OCI-LY3 (cell line): ENCODE results near the gene CDH6.

Experiments used
- H2AFZ ChIP-seq: fragments of 200-600, 300-600 bp; shearing (Covaris generic); 2 replicates; pipeline ENCODE4 v1.6.0; 2014; ENCODE audit warnings: antibody characterized with exemption, low read depth, low read length
- H3K27ac ChIP-seq: fragments of 200-600, 300-600 bp; sonication (generic); 2 replicates; pipeline ENCODE4 v1.5.1; 2014; ENCODE audit warnings: mild to moderate bottlenecking, low read length, moderate library complexity, mixed read lengths
- H3K27me3 ChIP-seq: fragments of 200-600, 300-600 bp; sonication (generic); 2 replicates; pipeline ENCODE4 v1.6.1; 2014; ENCODE audit warnings: low read depth, low read length, mixed read lengths
- H3K36me3 ChIP-seq: fragments of 200-600, 300-600 bp; sonication (generic); replicated peaks from 2 replicates; pipeline ENCODE3; 2014; ENCODE audit warnings: low read depth, low read length, mixed read lengths
- H3K4me1 ChIP-seq: fragments of 300-600, 200-600 bp; sonication (generic); 2 replicates; pipeline ENCODE4 v1.6.1; 2014; ENCODE audit warnings: low read length, mixed read lengths
- H3K4me2 ChIP-seq: fragments of 200-600, 300-600 bp; sonication (generic); 2 replicates; pipeline ENCODE4 v1.6.1; 2014; ENCODE audit warnings: low read length, mixed read lengths
- H3K4me3 ChIP-seq: fragments of 300-600, 200-600 bp; sonication (generic); 2 replicates; pipeline ENCODE4 v1.5.1; 2014; ENCODE audit warnings: antibody characterized with exemption, mild to moderate bottlenecking, low read length, moderate library complexity
- H3K79me2 ChIP-seq: fragments of 300-600, 200-600 bp; shearing (Covaris generic); 2 replicates; pipeline ENCODE4 v1.6.1; 2014; ENCODE audit warnings: mild to moderate bottlenecking, low read length, mixed read lengths
- H3K9ac ChIP-seq: fragments of 300-600, 200-600 bp; shearing (Covaris generic); 2 replicates; pipeline ENCODE4 v1.6.0; 2014; ENCODE audit warnings: mild to moderate bottlenecking, low read length, moderate library complexity
- H3K9me3 ChIP-seq: fragments of 200-600, 300-600 bp; shearing (Covaris generic); 2 replicates; pipeline ENCODE4 v1.6.1; 2014; ENCODE audit warnings: low read length, mixed read lengths; ENCODE audit not compliant: insufficient read depth
- H4K20me1 ChIP-seq: fragments of 200-600, 300-600 bp; sonication (generic); 2 replicates; pipeline ENCODE4 v1.6.1; 2016; ENCODE audit warnings: low read length, mixed read lengths; ENCODE audit not compliant: insufficient read depth
- CTCF ChIP-seq: fragments of 200-600, 300-600 bp; sonication (generic); IDR thresholded peaks from 2 replicates; pipeline ENCODE4 v1.5.1; 2014; ENCODE audit warnings: antibody characterized with exemption, low read length, low read depth
- EZH2phosphoT487 ChIP-seq: fragments of 200-600 bp; shearing (Covaris generic); IDR thresholded peaks from 2 replicates; pipeline ENCODE4 v1.6.1; 2018; ENCODE audit warnings: antibody characterized with exemption, mixed run types, low read depth

The CDH6 gene

GRCh38 chr5:31221001-31221400 is 27.5 kb downstream of the CDH6 start:
- no peaks in the 10 kb centered on the region for H3K79me2 ChIP-seq
- no peak overlapping the region for H3K4me2 ChIP-seq
- no peak overlapping the region for H2AFZ ChIP-seq
- no peaks in the 10 kb centered on the region for H4K20me1 ChIP-seq
- H3K4me1 ChIP-seq: peaks cover 7% of the 10 kb centered on the region
- H3K27ac ChIP-seq: no peak overlapping the region
- no peaks in the 10 kb centered on the region for H3K27me3 ChIP-seq
- no peak overlapping the region for H3K9ac ChIP-seq
- no peak overlapping the region for H3K4me3 ChIP-seq
- TF ChIP-seq CTCF (no peak), EZH2phosphoT487 (no peak)
- no peaks in the 10 kb centered on the region for H3K9me3 ChIP-seq
- no peaks in the 10 kb centered on the region for H3K36me3 ChIP-seq

DNA sequence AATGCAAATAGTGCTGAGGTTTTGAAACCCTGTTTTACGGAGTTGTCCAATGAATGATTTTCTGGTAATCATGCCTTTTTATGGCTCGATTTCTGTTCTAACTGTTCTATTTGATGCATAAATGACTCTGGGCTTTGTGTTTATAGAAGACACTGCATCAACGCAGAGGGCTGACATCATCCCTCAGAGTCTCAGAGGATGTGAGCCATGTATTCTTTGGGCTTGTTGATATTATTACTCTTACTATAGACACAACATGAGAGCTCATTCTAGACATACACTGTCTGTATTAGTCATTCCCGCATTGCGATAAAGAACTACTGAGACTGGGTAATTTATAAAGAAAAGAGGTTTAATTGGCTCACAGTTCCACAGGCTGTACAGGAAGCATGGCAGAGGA is 31.6 kb downstream of the CDH6 start:
- no peak overlapping the region for H3K27ac ChIP-seq
- no peaks in the 10 kb centered on the region for H3K27me3 ChIP-seq
- no peak overlapping the region for H2AFZ ChIP-seq
- no peaks in the 10 kb centered on the region for H3K36me3 ChIP-seq
- H3K4me1 ChIP-seq: no peaks in the 10 kb centered on the region
- no peak overlapping the region for H3K9ac ChIP-seq
- no peak overlapping the region for H3K4me2 ChIP-seq
- H3K4me3 ChIP-seq: no peak overlapping the region
- TF ChIP-seq EZH2phosphoT487 (no peak), CTCF (no peak)
- no peaks in the 10 kb centered on the region for H3K79me2 ChIP-seq
- H3K9me3 ChIP-seq: no peaks in the 10 kb centered on the region
- H4K20me1 ChIP-seq: no peaks in the 10 kb centered on the region

DNA sequence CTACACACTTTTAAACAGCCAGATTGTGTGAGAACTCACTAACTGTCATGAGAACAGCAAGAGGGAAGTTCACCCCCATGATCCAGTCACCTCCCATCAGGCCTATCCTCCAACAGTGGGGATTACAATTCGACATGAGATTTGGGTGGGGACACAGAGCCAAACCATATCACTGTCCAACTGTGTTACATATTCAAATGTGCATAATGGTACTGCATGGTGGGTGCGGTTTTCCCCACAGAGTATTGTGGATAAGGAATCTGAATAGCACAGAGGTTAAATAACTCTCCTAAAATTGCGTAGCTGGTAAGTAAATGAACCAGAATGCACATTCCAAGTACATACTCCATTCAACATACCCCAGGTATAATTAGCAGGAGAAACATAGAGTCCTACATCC is 32.1 kb downstream of the CDH6 start:
- Histone ChIP-seq H3K4me1 (no peaks in the 10 kb centered on the region), H4K20me1 (no peaks in the 10 kb centered on the region), H3K4me3 (no peak overlapping the region), H3K9me3 (no peaks in the 10 kb centered on the region), H3K36me3 (no peaks in the 10 kb centered on the region), H3K4me2 (no peak overlapping the region), H3K27me3 (no peaks in the 10 kb centered on the region), H3K9ac (no peak overlapping the region), H3K79me2 (no peaks in the 10 kb centered on the region), H3K27ac (no peak overlapping the region), H2AFZ (no peak overlapping the region)
- TF ChIP-seq CTCF (no peak), EZH2phosphoT487 (no peak)

DNA sequence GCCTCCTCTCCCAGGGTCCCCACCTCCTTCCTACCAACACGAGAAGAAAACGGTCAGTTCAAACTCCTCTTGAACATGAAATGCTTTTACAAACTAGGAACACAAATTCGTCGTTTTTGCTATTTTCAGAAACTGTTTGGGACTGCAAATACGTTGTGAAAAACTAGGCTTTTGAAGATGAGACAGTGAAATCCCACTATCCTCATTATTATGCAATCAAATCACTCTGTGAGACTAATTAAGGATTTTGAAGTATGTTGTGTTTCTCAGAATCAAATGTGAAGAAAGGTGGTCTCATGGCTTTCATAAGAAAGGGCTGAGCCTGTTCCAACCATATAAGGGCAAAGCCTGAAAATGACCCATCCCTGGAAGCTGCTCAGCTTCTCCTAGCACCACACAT is 33.2 kb downstream of the CDH6 start:
- no peak overlapping the region for H2AFZ ChIP-seq
- no peaks in the 10 kb centered on the region for H3K27me3 ChIP-seq
- no peaks in the 10 kb centered on the region for H3K9me3 ChIP-seq
- no peaks in the 10 kb centered on the region for H3K79me2 ChIP-seq
- no peak overlapping the region for H3K4me3 ChIP-seq
- no peak overlapping the region for H3K4me2 ChIP-seq
- no peak overlapping the region for H3K9ac ChIP-seq
- H3K4me1 ChIP-seq: no peaks in the 10 kb centered on the region
- no peak overlapping the region for H3K27ac ChIP-seq
- no peak for TF ChIP-seq EZH2phosphoT487
- no peak for TF ChIP-seq CTCF
- no peaks in the 10 kb centered on the region for H3K36me3 ChIP-seq
- H4K20me1 ChIP-seq: no peaks in the 10 kb centered on the region
